HL-60 (cell line): ENCODE measurements around the gene LRCH2.

ENCODE experiments used
- POLR2AphosphoS5 ChIP-seq: IDR thresholded peaks from 2 replicates; pipeline ENCODE4 v1.6.1; 2012; ENCODE audit warnings: low read depth
- TF ChIP-seq, protein P1 (sequence below): IDR thresholded peaks from one replicate; pipeline ENCODE4 v1.5.1; 2011; ENCODE audit warnings: low read length, control low read depth, inconsistent platforms; ENCODE audit not compliant: insufficient read depth

DNA sequence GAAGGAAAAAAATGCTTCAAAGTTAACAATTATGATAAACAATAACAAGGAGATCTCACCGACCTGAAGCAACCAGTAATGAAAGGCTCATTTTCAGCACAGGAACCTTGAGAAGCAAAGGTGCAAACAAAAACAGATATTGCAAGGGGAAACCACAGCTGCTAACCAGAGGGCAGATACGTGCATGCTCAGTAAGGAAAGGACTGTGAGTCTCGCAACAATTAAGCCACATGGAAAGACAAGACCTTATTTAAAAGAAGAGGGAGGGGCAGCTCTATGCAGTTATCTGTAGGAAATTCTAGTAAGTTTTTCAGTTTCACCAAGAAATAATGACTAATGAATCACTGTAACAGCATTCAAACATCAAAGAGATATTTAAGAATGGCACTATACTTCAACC, 19.3 kb downstream of the LRCH2 start:
- TF ChIP-seq, protein P1, sequence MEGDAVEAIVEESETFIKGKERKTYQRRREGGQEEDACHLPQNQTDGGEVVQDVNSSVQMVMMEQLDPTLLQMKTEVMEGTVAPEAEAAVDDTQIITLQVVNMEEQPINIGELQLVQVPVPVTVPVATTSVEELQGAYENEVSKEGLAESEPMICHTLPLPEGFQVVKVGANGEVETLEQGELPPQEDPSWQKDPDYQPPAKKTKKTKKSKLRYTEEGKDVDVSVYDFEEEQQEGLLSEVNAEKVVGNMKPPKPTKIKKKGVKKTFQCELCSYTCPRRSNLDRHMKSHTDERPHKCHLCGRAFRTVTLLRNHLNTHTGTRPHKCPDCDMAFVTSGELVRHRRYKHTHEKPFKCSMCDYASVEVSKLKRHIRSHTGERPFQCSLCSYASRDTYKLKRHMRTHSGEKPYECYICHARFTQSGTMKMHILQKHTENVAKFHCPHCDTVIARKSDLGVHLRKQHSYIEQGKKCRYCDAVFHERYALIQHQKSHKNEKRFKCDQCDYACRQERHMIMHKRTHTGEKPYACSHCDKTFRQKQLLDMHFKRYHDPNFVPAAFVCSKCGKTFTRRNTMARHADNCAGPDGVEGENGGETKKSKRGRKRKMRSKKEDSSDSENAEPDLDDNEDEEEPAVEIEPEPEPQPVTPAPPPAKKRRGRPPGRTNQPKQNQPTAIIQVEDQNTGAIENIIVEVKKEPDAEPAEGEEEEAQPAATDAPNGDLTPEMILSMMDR, result no peak
- no peak for TF ChIP-seq POLR2AphosphoS5
